Keratinocyte (primary cell): ENCODE data around the gene ROR2. TPM values are rescaled to one million over a fixed set of nuclear protein-coding genes. Genes with fewer than 3 reads are reported as not detected.

ENCODE experiments used
- DNase-seq: peaks from one replicate; pipeline ENCODE4 v3.0.0-alpha.2; 2011; ENCODE audit warnings: low read depth, missing footprints, low spot score
- FAIRE-seq: peaks from 2 replicates; lab custom pipeline; 2011; peaks lifted over from hg19 to GRCh38; lab: Jason Lieb, UNC
- H2AFZ ChIP-seq: 2 replicates; pipeline ENCODE4 v1.6.0; 2012; ENCODE audit warnings: low read length, control low read depth, inconsistent platforms; ENCODE audit not compliant: control insufficient read depth
- H3K27ac ChIP-seq: 2 replicates; pipeline ENCODE4 v1.5.1; 2011; ENCODE audit warnings: low read length; ENCODE audit not compliant: control insufficient read depth, insufficient read depth
- H3K27me3 ChIP-seq: 3 replicates; pipeline ENCODE4 v1.6.0; 2011; ENCODE audit warnings: low read length; ENCODE audit not compliant: control insufficient read depth, insufficient read depth; ENCODE audit errors: extremely low read depth
- H3K36me3 ChIP-seq, 2 experiments: 2 replicates in 1 of 2; 3 replicates in 1 of 2; pipeline ENCODE4 v1.5.1; 2011; ENCODE audit warnings: low read length in 2 of 2, mild to moderate bottlenecking in 1 of 2; ENCODE audit not compliant: control insufficient read depth in 2 of 2, insufficient read depth in 2 of 2; ENCODE audit errors: extremely low read depth in 1 of 2
- H3K4me1 ChIP-seq: 3 replicates; pipeline ENCODE4 v1.5.1; 2011; ENCODE audit warnings: low read length; ENCODE audit not compliant: control insufficient read depth, insufficient read depth; ENCODE audit errors: extremely low read depth
- H3K4me2 ChIP-seq: 3 replicates; pipeline ENCODE4 v1.6.0; 2011; ENCODE audit warnings: low read depth, low read length; ENCODE audit not compliant: control insufficient read depth, insufficient read depth; ENCODE audit errors: extremely low read depth
- H3K4me3 ChIP-seq, 3 experiments: fragments of 200-600 bp in 1 of 3; sonication (generic) in 1 of 3; 2 replicates in 2 of 3; 3 replicates in 1 of 3; pipeline ENCODE4 v1.5.1; 2011 to 2016; ENCODE audit warnings: low read length in 3 of 3, mild to moderate bottlenecking in 3 of 3, control low read depth in 2 of 3, inconsistent platforms in 1 of 3, low read depth in 1 of 3, mixed read lengths in 1 of 3, mixed run types in 1 of 3, moderate library complexity in 1 of 3; ENCODE audit not compliant: control insufficient read depth in 2 of 3, insufficient read depth in 2 of 3; ENCODE audit errors: extremely low read depth in 1 of 3
- H3K79me2 ChIP-seq: 2 replicates; pipeline ENCODE4 v1.6.0; 2012; ENCODE audit warnings: low read length; ENCODE audit not compliant: control insufficient read depth, insufficient read depth
- H3K9ac ChIP-seq: 3 replicates; pipeline ENCODE4 v1.6.0; 2011; ENCODE audit warnings: low read length; ENCODE audit not compliant: control insufficient read depth, insufficient read depth; ENCODE audit errors: extremely low read depth
- H3K9me1 ChIP-seq: 3 replicates; pipeline ENCODE4 v1.6.0; 2011; ENCODE audit warnings: low read length; ENCODE audit not compliant: control insufficient read depth, insufficient read depth; ENCODE audit errors: extremely low read depth
- H3K9me3 ChIP-seq: 2 replicates; pipeline ENCODE4 v1.5.1; 2012; ENCODE audit warnings: low read depth, low read length; ENCODE audit not compliant: control insufficient read depth
- H4K20me1 ChIP-seq: 3 replicates; pipeline ENCODE4 v1.6.0; 2011; ENCODE audit warnings: low read length; ENCODE audit not compliant: control insufficient read depth, insufficient read depth; ENCODE audit errors: extremely low read depth
- CTCF ChIP-seq, 3 experiments: IDR thresholded peaks in 1 of 3; conservative IDR thresholded peaks in 1 of 3; optimal IDR thresholded peaks in 1 of 3; 2 replicates in 2 of 3; 3 replicates in 1 of 3; pipeline versions ENCODE3 to v1.5.1; 2011; ENCODE audit warnings: low read length in 3 of 3, mild to moderate bottlenecking in 3 of 3, moderate library complexity in 2 of 3, control low read depth in 1 of 3, inconsistent platforms in 1 of 3; ENCODE audit not compliant: insufficient read depth in 2 of 3; ENCODE audit errors: extremely low read depth in 1 of 3
- EZH2 ChIP-seq: IDR thresholded peaks from one replicate; pipeline ENCODE4 v1.6.1; 2012; ENCODE audit warnings: inconsistent platforms, mild to moderate bottlenecking, low read length, moderate library complexity
- dilution Hi-C: fragments of 300-500 bp; cut with MboI; formaldehyde crosslinking; loops from one replicate; pipeline ENCODE4 v1.7.0; 2020; ENCODE audit warnings: low sequenced_read_pairs; ENCODE audit not compliant: extremely low pct_ligation_motif_present
- polyA plus RNA-seq, 5 experiments: library from polyadenylated mRNA; depleted of rRNA in 3 of 5; stranded (reverse) in 3 of 5; stranded (forward) in 1 of 5; unstranded in 1 of 5; fragments of >200 nt; gene quantifications; 1 replicate in 1 of 5; 2 replicates in 3 of 5; 3 replicates in 1 of 5; pipeline versions ENCODE4 v1.2.1 to v1.2.3, GENCODE V29; 2011 to 2012; ENCODE audit warnings: missing spikeins in 2 of 5, low read depth in 1 of 5, low replicate concordance in 1 of 5

Gene ROR2
- polyA plus RNA-seq, 1 donor (not counting 4 experiments of a cell fraction or from before 2014, with no cell fraction given), result 0.22 TPM

- Histone ChIP-seq H3K4me2 (no peak overlapping the region), H3K27ac (no peak overlapping the region), H3K79me2 (no peaks in the 10 kb centered on the region), H3K4me1 (no peaks in the 10 kb centered on the region), H4K20me1 (no peaks in the 10 kb centered on the region), H3K27me3 (no peaks in the 10 kb centered on the region), H3K36me3 (no peaks in the 10 kb centered on the region), H3K9me1 (no peaks in the 10 kb centered on the region), H3K4me3 (no peak overlapping the region), H2AFZ (no peak overlapping the region), H3K9me3 (no peaks in the 10 kb centered on the region), H3K9ac (no peak overlapping the region)
- no peak for FAIRE-seq
- no peak for DNase-seq
- dilution Hi-C loops, result no loop called here
- TF ChIP-seq EZH2, result no peak
- no peak for TF ChIP-seq CTCF (optimal IDR thresholded peaks at IDR 0.05 in 1 of 3, IDR thresholded peaks at IDR 0.05 in 1 of 3, conservative IDR thresholded peaks at IDR 0.05 in 1 of 3; ENCODE audit: extremely low read depth in 1 of 3, insufficient read depth in 2 of 3, low read length in 3 of 3)
Measured at GRCh38 chr9:91628892-91629291, 321.1 kb downstream of the ROR2 start.

GRCh38 chr9:91625331-91625730 lies 324.7 kb downstream of the ROR2 start:
- FAIRE-seq, result no peak
- TF ChIP-seq EZH2 (no peak), CTCF (optimal IDR thresholded peaks at IDR 0.05 in 1 of 3, IDR thresholded peaks at IDR 0.05 in 1 of 3, conservative IDR thresholded peaks at IDR 0.05 in 1 of 3; ENCODE audit: extremely low read depth in 1 of 3, insufficient read depth in 2 of 3, low read length in 3 of 3) (no peak)

More at GRCh38 chr9:91625331-91625730, 324.7 kb downstream of the ROR2 start:
- H3K4me1 ChIP-seq, result no peaks in the 10 kb centered on the region
- no peaks in the 10 kb centered on the region for H3K9me1 ChIP-seq
- dilution Hi-C loops, result no loop called here
- H4K20me1 ChIP-seq, result no peaks in the 10 kb centered on the region
- no peaks in the 10 kb centered on the region for H3K79me2 ChIP-seq
- H3K9me3 ChIP-seq, result no peaks in the 10 kb centered on the region
- H3K36me3 ChIP-seq, result no peaks in the 10 kb centered on the region
- no peak overlapping the region for H2AFZ ChIP-seq
- DNase-seq, result no peak
- H3K4me3 ChIP-seq, result no peak overlapping the region
- H3K9ac ChIP-seq, result no peak overlapping the region
- no peaks in the 10 kb centered on the region for H3K27me3 ChIP-seq
- H3K27ac ChIP-seq, result no peak overlapping the region
- no peak overlapping the region for H3K4me2 ChIP-seq
